MCF 10A (cell line): ENCODE measurements around the gene TMUB2. TPM values are rescaled to one million over a fixed set of nuclear protein-coding genes. Genes with fewer than 3 reads are reported as not detected.
A peak's percentile ranks its signal among the peaks of the same experiment; 100 is the strongest.

Experiments used
- BruUV-seq: library from RNA; stranded (reverse); fragments of 400-500 nt; replicated peaks from 2 replicates; lab custom pipeline; 2021; lab: Mats Ljungman, UMichigan
- CTCF ChIA-PET: fragments of 300-600 bp; sonication (Branson Sonifier 250); formaldehyde crosslinking; extraction: SDS; loops from one replicate; lab custom pipeline; 2021; ENCODE audit warnings: antibody characterized with exemption, inconsistent platforms; lab: Yijun Ruan, JAX
- POLR2A ChIA-PET: fragments of 300-600, 350-650 bp; sonication (Branson Sonifier 250); formaldehyde crosslinking; extraction: SDS; loops from one replicate; lab custom pipeline; 2020; ENCODE audit warnings: antibody characterized with exemption, inconsistent platforms; lab: Yijun Ruan, JAX
- DNase-seq: peaks from one replicate; pipeline ENCODE4 v3.0.0-alpha.2; 2018; ENCODE audit not compliant: unreplicated experiment
- H3K27ac Mint-ChIP-seq: one replicate; pipeline ENCODE4 v1.8.0; 2022; ENCODE audit warnings: mild to moderate bottlenecking, low read depth, mixed read lengths; ENCODE audit not compliant: unreplicated experiment
- H3K27me3 Mint-ChIP-seq: one replicate; pipeline ENCODE4 v1.8.0; 2022; ENCODE audit warnings: mixed read lengths; ENCODE audit not compliant: insufficient read depth, unreplicated experiment
- H3K36me3 Mint-ChIP-seq: one replicate; pipeline ENCODE4 v1.8.0; 2022; ENCODE audit warnings: mild to moderate bottlenecking, moderate library complexity, mixed read lengths; ENCODE audit not compliant: insufficient read depth, unreplicated experiment
- H3K4me1 Mint-ChIP-seq: one replicate; pipeline ENCODE4 v1.8.0; 2022; ENCODE audit warnings: mixed read lengths; ENCODE audit not compliant: insufficient read depth, unreplicated experiment
- H3K4me3 Mint-ChIP-seq: one replicate; pipeline ENCODE4 v1.8.0; 2022; ENCODE audit warnings: mild to moderate bottlenecking, moderate library complexity, mixed read lengths; ENCODE audit not compliant: unreplicated experiment
- H3K9me3 Mint-ChIP-seq: one replicate; pipeline ENCODE4 v1.8.0; 2022; ENCODE audit warnings: mixed read lengths; ENCODE audit not compliant: unreplicated experiment
- intact Hi-C: fragments of 100-400 bp; cut with micrococcal nuclease; formaldehyde crosslinking; loops from 2 replicates; pipeline ENCODE4 v1.14.1; 2022
- total RNA-seq: library from RNA; stranded (reverse); gene quantifications from 2 replicates; pipeline ENCODE4 v1.2.3, GENCODE V29; 2022
- TF ChIP-seq, protein P1 (sequence below): fragments of 200-600 bp; IDR thresholded peaks from one replicate; pipeline ENCODE4 v1.8.0; 2022; ENCODE audit warnings: antibody characterized with exemption, mild to moderate bottlenecking; ENCODE audit not compliant: unreplicated experiment

The TMUB2 gene
- total RNA-seq, 1 experiment from 2014 or later = 26.5 TPM

DNA sequence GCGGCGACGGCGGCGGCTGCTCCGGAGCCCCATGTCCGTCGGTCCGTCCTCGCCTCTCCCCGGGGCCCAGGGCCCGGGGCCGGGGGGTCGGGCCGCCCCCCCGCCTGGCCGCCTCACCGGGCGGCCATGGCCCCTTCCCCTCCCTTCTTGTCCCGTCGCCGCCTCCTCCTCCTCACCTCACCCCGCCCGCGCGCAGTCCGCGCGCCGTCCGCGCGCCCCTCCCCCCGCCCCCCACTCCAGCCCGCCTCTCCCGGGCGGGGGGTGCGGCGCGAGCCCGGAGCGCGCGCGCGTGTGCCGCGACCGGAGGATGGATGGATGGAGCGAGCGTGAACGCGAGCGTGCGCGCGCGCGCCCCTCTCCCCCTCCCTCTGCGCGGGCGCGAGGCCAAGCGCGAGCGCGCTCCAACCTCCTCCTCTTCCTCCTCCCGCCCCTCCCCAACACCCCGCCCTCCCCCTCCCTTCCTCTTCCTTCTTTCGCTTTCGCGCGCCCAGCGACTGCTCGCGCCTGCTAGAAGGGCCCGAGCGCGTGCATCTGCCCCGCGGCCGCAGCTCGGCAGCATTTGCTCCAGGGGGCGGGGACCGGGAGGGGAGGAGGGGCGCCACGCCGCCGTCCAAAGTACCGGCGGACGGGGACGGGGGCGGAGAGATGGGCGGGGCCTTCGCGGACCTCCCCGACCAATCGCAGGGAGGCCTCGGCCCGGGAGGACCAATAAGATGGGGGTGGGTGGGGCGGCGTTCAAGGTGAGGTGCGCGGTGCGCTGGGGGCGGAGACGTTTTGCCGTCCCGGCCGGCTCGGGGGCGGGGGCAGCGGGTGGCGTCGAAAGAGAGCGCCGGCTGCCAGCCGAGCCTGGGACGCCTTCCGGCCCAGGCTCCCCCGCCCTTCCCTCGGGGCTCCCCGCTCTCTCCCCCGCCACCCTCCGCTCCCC, 13.0 kb downstream of the TMUB2 start, which contains the start of gene ATXN7L3:
ATXN7L3 (minus strand) TSS at position 332 of the 925 bp plus-strand sequence. CDS start 1,814 bp downstream, outside the sequence.
- H3K36me3 Mint-ChIP-seq = peaks cover 44% of the 10 kb centered on the region
- POLR2A ChIA-PET = interaction anchor here (0.9 to 6.7 kb wide), 6 partner anchors 9 to 125 kb away, joined by 3 to 65 read pairs (median 10); partner anchors contain the start of genes TMUB2 and UBTF
- peak within 1 kb of the TSS; percentile 95 for H3K27ac Mint-ChIP-seq
- H3K27me3 Mint-ChIP-seq = no peaks in the 10 kb centered on the region
- CTCF ChIA-PET = no interaction called here
- TF ChIP-seq, protein P1, sequence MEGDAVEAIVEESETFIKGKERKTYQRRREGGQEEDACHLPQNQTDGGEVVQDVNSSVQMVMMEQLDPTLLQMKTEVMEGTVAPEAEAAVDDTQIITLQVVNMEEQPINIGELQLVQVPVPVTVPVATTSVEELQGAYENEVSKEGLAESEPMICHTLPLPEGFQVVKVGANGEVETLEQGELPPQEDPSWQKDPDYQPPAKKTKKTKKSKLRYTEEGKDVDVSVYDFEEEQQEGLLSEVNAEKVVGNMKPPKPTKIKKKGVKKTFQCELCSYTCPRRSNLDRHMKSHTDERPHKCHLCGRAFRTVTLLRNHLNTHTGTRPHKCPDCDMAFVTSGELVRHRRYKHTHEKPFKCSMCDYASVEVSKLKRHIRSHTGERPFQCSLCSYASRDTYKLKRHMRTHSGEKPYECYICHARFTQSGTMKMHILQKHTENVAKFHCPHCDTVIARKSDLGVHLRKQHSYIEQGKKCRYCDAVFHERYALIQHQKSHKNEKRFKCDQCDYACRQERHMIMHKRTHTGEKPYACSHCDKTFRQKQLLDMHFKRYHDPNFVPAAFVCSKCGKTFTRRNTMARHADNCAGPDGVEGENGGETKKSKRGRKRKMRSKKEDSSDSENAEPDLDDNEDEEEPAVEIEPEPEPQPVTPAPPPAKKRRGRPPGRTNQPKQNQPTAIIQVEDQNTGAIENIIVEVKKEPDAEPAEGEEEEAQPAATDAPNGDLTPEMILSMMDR = no peak
- H3K4me1 Mint-ChIP-seq = peaks cover 45% of the 10 kb centered on the region
- H3K9me3 Mint-ChIP-seq = no peaks in the 10 kb centered on the region
- BruUV-seq = no TSS peak
- intact Hi-C loops = loop anchor here (1.0 kb wide), 2 partner anchors 18 to 126 kb away; no protein-coding TSS in a partner anchor
- peak within 1 kb of the TSS; percentile 89 for H3K4me3 Mint-ChIP-seq
- DNase-seq = peak; percentile 97

DNA sequence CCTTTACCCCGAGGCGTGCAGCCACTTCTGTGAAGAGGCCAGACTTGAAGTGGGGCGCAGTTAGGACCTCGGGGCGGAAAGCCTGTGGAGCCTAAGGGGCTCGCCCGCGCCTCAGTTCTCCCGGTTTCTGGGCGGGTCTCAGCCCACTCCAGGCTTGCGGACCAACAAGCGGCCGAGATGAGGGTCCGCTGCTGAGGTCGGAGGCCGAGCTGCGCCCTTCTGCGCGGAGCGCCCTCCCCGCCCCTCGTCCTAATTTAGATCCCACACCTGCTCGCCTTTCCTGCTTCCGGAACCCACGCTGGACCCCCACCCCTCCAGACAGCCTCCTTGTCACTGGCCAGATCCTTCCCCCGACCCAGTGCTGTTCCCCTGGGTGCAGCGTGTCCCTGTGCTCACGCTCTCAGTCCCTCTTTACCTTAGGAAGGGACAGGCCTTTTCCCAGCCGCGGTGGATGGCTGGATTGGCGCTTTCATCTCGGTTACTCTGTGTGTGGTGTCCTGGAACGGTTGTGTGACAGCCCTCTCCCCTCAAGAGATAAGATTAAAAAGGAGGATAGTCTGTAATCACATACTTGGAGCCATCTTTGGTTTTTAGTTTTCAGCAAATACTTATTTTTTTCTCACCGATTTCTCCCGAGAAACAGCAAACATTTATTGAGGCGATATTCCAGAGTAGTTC, 13.8 kb downstream of the TMUB2 start:
- TSS peak; percentile 75 for BruUV-seq
- DNase-seq = no peak
- H3K27ac Mint-ChIP-seq = peak overlapping the region; percentile 95
- H3K9me3 Mint-ChIP-seq = no peaks in the 10 kb centered on the region
- intact Hi-C loops = loop anchor here (1.0 kb wide), 2 partner anchors 18 to 126 kb away; no protein-coding TSS in a partner anchor
- TF ChIP-seq, protein P1 = no peak
- no peaks in the 10 kb centered on the region for H3K27me3 Mint-ChIP-seq
- peaks cover 36% of the 10 kb centered on the region for H3K36me3 Mint-ChIP-seq
- peak overlapping the region; percentile 89 for H3K4me3 Mint-ChIP-seq
- CTCF ChIA-PET = no interaction called here
- POLR2A ChIA-PET = interaction anchor here (0.7 to 6.7 kb wide), 8 partner anchors 9 to 145 kb away, joined by 3 to 65 read pairs (median 4); partner anchors contain the start of genes LSM12, TMUB2 and UBTF
- peaks cover 46% of the 10 kb centered on the region for H3K4me1 Mint-ChIP-seq

DNA sequence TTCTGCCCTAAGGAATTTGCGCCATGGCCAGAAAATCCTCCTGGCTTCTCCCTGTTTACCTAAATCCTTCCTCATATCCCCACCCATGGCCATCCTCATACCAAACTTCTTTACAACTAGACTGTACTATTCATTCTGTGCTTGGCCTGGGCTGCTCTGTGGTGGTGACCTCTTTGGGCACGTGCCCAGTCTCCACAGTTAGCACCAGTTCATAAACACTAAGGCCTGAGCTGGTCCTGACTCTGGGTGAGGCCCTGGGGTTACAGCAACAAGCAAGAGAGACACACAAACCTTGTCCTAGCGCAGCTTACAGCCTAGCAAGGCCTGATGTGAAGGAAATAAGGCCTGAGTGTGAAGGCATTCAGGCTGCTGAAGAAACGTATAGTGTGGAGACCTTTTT, 16.0 kb downstream of the TMUB2 start:
- no peaks in the 10 kb centered on the region for H3K27me3 Mint-ChIP-seq
- no TSS peak for BruUV-seq
- TF ChIP-seq, protein P1 = no peak
- no peaks in the 10 kb centered on the region for H3K9me3 Mint-ChIP-seq
- H3K36me3 Mint-ChIP-seq = peaks cover 36% of the 10 kb centered on the region
- DNase-seq = no peak
- H3K27ac Mint-ChIP-seq = peak overlapping the region; percentile 91
- peak overlapping the region; percentile 45 for H3K4me3 Mint-ChIP-seq
- H3K4me1 Mint-ChIP-seq = peaks cover 49% of the 10 kb centered on the region
- intact Hi-C loops = no loop called here
- ChIA-PET CTCF (interaction anchor here (1.0 kb wide), 1 partner anchor 14 kb away, joined by 3 read pairs; no protein-coding TSS in a partner anchor), POLR2A (interaction anchor here (1.0 to 6.7 kb wide), 4 partner anchors 16 to 124 kb away, joined by 3 to 65 read pairs (median 28); partner anchors contain the start of genes TMUB2 and UBTF)
